ENCODE results near the gene ZNF277.

GRCh38 chr7:112362053-112362650 is 155.7 kb downstream of the ZNF277 start:
- TF ChIP-seq CTCF (IDR thresholded peaks at IDR 0.05; ENCODE audit: insufficient read depth, low read length, poor library complexity, severe bottlenecking) (no peak), EZH2phosphoT487 (conservative IDR thresholded peaks at IDR 0.05; ENCODE audit: low read length) (no peak)
